ENCODE measurements around the gene TM6SF1. TPM values are rescaled to one million over a fixed set of nuclear protein-coding genes. Genes with fewer than 3 reads are reported as not detected.
"Not testable (repeated sequence)": the region's sequence is repeated elsewhere in the genome, so short reads cannot be mapped to it uniquely, and the experiment has no call there.

The TM6SF1 gene
- 7.8 TPM for total RNA-seq

- intact Hi-C loops (cut with DNase I), result no loop called here
- ATAC-seq, result no peak
- no peak for DNase-seq (ENCODE audit: low spot score)
Measured at GRCh38 chr15:83106994-83107840, at the start of gene TM6SF1. TM6SF1 (plus strand) TSS chr15:83107645; CDS start chr15:83107681, 36 bp downstream.

- ATAC-seq (no peak), DNase-seq (ENCODE audit: low spot score) (no peak)
- intact Hi-C loops (cut with DNase I), result no loop called here
Measured at GRCh38 chr15:83057696-83058376, 49.6 kb upstream of the TM6SF1 start.

GRCh38 chr15:83061680-83062079 lies 45.8 kb upstream of the TM6SF1 start:
- intact Hi-C loops (cut with DNase I), result no loop called here
- no peak for ATAC-seq

GRCh38 chr15:83062768-83063180 lies 44.7 kb upstream of the TM6SF1 start:
- no peak for ATAC-seq
- DNase-seq (ENCODE audit: low spot score), result no peak

More at GRCh38 chr15:83061680-83062079, 45.8 kb upstream of the TM6SF1 start:
- DNase-seq (ENCODE audit: low spot score), result no peak

GRCh38 chr15:83063551-83063950 lies 43.9 kb upstream of the TM6SF1 start:
- intact Hi-C loops (cut with DNase I), result no loop called here
- no peak for ATAC-seq
- DNase-seq (ENCODE audit: low spot score), result no peak

More at GRCh38 chr15:83062768-83063180, 44.7 kb upstream of the TM6SF1 start:
- intact Hi-C loops (cut with DNase I), result no loop called here

GRCh38 chr15:83064859-83065258 lies 42.6 kb upstream of the TM6SF1 start:
- DNase-seq (ENCODE audit: low spot score), result no peak
- no peak for ATAC-seq
- intact Hi-C loops (cut with DNase I), result no loop called here

- intact Hi-C loops (cut with DNase I), result no loop called here
- DNase-seq (ENCODE audit: low spot score) (no peak), ATAC-seq (no peak)
Measured at GRCh38 chr15:83065431-83065830, 42.0 kb upstream of the TM6SF1 start.

GRCh38 chr15:83066034-83066733 lies 41.3 kb upstream of the TM6SF1 start:
- DNase-seq (ENCODE audit: low spot score) (no peak), ATAC-seq (no peak)
- intact Hi-C loops (cut with DNase I), result no loop called here

GRCh38 chr15:83066734-83067637 lies 40.5 kb upstream of the TM6SF1 start, which contains the start of gene BTBD1:
BTBD1 (minus strand) TSS chr15:83067252; CDS start chr15:83067151, 101 bp downstream.
- DNase-seq (ENCODE audit: low spot score), result peak; percentile 93
- peak; percentile 99 for ATAC-seq
- intact Hi-C loops (cut with DNase I), result no loop called here

- intact Hi-C loops (cut with DNase I), result no loop called here
- ATAC-seq (peak; percentile 50), DNase-seq (ENCODE audit: low spot score) (no peak)
Measured at GRCh38 chr15:83067638-83067962, 39.8 kb upstream of the TM6SF1 start.

GRCh38 chr15:83068054-83068453 lies 39.4 kb upstream of the TM6SF1 start:
- intact Hi-C loops (cut with DNase I), result no loop called here
- ATAC-seq (no peak), DNase-seq (ENCODE audit: low spot score) (no peak)

- DNase-seq (ENCODE audit: low spot score); intact Hi-C loops (cut with DNase I); ATAC-seq: not testable (repeated sequence)
Measured at GRCh38 chr15:83069211-83069642, 38.2 kb upstream of the TM6SF1 start.

- ATAC-seq (no peak), DNase-seq (ENCODE audit: low spot score) (no peak)
- intact Hi-C loops (cut with DNase I), result no loop called here
Measured at GRCh38 chr15:83077491-83078230, 29.8 kb upstream of the TM6SF1 start.

GRCh38 chr15:83078712-83079111 lies 28.7 kb upstream of the TM6SF1 start:
- intact Hi-C loops (cut with DNase I), result no loop called here

GRCh38 chr15:83081256-83082014 lies 26.0 kb upstream of the TM6SF1 start:
- ATAC-seq (no peak), DNase-seq (ENCODE audit: low spot score) (no peak)

More at GRCh38 chr15:83078712-83079111, 28.7 kb upstream of the TM6SF1 start:
- DNase-seq (ENCODE audit: low spot score) (no peak), ATAC-seq (no peak)

GRCh38 chr15:83082730-83083386 lies 24.6 kb upstream of the TM6SF1 start:
- intact Hi-C loops (cut with DNase I), result no loop called here
- DNase-seq (ENCODE audit: low spot score) (no peak), ATAC-seq (no peak)

More at GRCh38 chr15:83081256-83082014, 26.0 kb upstream of the TM6SF1 start:
- intact Hi-C loops (cut with DNase I), result no loop called here

- intact Hi-C loops (cut with DNase I); ATAC-seq; DNase-seq (ENCODE audit: low spot score): not testable (repeated sequence)
Measured at GRCh38 chr15:83085461-83085860, 22.0 kb upstream of the TM6SF1 start.
